Measurements from ENCODE around the gene LRRC41.
"Not testable (repeated sequence)": the region's sequence is repeated elsewhere in the genome, so short reads cannot be mapped to it uniquely, and the experiment has no call there.

Gene LRRC41, protein sequence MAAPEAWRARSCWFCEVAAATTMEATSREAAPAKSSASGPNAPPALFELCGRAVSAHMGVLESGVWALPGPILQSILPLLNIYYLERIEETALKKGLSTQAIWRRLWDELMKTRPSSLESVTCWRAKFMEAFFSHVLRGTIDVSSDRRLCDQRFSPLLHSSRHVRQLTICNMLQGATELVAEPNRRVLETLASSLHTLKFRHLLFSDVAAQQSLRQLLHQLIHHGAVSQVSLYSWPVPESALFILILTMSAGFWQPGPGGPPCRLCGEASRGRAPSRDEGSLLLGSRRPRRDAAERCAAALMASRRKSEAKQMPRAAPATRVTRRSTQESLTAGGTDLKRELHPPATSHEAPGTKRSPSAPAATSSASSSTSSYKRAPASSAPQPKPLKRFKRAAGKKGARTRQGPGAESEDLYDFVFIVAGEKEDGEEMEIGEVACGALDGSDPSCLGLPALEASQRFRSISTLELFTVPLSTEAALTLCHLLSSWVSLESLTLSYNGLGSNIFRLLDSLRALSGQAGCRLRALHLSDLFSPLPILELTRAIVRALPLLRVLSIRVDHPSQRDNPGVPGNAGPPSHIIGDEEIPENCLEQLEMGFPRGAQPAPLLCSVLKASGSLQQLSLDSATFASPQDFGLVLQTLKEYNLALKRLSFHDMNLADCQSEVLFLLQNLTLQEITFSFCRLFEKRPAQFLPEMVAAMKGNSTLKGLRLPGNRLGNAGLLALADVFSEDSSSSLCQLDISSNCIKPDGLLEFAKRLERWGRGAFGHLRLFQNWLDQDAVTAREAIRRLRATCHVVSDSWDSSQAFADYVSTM

DNA sequence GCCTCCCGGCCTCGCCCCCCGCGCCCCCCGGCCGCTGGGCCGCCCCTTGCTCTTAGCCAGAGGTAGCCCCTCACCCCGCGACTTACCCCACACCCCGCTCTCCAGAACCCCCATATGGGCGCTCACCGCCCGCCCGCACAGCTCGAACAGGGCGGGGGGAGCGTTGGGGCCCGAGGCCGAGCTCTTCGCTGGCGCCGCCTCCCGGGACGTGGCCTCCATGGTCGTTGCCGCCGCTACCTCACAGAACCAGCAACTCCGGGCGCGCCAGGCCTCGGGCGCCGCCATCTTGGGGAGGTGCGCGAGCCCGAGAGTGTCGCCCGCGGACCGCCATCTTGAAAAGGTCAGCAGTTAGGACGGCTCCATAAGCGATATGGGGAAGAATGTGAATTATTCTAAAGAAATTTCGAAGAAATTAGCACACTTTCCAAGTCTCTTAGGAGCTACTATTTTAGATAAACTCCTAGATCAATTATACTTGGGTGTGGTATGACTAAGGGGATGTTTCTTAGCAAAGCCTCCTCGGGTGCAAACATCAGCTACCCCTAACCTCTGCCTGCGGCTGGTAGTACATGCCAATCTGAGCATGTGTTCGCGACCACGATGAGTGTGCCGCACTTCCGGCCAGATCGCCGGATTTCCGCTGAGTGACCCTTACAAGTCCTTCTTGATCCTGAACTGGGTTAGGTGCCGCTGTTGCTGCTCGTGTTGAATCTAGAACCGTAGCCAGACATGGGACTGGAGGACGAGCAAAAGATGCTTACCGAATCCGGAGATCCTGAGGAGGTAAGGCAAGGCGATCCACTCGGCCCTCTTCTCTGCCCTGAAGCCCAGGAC lies at the start of gene LRRC41, which contains the start of gene UQCRH:
Gene LRRC41 (minus strand): TSS at position 579 of the 834 bp plus-strand sequence. CDS start 294 bp downstream, at position 285.
Gene UQCRH (plus strand): TSS at position 661 of the 834 bp plus-strand sequence. CDS start 69 bp downstream, at position 730.
- in situ Hi-C loops (cut with MboI; ENCODE audit: low sequenced_read_pairs): no loop called here

DNA sequence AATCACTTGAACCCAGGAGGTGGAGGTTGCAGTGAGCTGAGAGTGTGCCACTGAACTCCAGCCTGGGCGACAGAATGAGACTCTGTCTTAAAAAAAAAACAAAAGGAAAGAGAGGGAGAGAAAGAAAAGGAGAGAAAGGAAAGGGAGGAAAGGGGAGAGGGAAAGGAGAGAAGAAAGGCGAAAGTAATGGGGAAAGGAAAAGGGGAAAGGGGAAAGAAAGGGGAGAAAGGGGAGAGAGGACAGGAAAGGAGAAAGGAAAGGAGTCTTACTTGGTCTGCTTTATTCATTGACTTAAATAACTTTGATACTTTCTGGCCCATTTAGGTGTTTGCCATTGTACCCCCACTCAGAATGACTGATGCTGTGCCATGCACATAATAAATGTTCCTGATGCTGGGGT lies 48.9 kb upstream of the LRRC41 start:
- in situ Hi-C loops (cut with MboI; ENCODE audit: low sequenced_read_pairs): no loop called here

DNA sequence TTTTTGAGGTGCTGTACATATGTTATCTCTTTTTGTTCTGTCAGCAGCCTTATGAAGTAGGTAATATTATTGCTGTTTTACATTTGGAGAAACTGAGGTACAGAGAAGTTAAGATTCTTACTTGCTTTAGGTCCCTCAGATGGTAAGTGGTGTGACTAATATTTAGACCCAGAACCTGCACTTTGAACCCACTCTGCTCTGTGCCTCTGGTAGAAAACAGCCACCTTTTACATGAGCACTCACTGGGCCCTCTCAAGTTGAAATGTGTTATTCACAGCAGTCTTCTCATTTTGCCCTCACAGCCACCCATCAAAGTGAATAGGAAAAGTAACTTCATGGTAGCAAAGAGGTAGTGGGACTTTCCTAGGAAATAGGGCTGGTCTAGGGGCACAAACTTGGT lies 41.9 kb upstream of the LRRC41 start:
- in situ Hi-C loops (cut with MboI; ENCODE audit: low sequenced_read_pairs): no loop called here

DNA sequence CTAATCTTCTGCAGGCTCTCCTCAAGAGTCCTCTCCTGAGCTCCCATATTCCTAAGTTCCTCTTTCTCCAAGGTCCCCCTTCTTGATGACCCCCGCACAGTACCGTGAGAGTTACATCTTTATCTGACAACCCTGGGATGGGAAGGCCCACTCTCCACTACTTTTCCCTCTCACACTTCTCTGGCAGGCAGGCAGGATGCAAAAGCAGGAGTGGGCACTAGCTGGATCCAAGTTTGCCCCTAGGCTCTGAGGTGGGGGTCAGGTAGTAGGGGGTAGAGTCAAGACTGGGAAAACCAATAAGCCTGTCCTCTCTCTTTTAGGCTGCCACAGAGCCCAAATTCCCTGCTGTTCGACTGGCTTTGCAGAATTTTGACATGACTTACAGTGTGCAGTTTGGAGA lies 41.1 kb upstream of the LRRC41 start:
- in situ Hi-C loops (cut with MboI; ENCODE audit: low sequenced_read_pairs): no loop called here

DNA sequence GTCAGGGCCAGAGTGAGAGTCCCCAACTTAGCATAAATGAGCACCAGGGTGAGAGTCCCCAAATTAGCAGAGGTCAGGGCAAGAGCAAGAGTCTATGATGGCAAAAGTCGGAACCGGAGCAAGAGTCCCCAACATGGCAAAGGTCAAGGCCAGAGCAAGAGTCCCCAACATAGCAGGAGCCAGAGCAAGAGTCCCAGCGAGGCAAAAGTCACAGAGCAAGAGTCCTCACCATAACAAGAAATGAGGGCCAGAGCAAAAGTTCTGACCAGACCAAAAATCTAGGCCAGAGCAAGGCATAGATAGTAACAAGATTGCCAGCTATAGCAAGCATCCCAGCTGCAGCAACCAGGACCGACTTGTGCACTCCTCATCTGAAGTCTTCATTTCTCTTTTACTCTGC lies 40.3 kb upstream of the LRRC41 start:
- in situ Hi-C loops (cut with MboI; ENCODE audit: low sequenced_read_pairs): no loop called here

DNA sequence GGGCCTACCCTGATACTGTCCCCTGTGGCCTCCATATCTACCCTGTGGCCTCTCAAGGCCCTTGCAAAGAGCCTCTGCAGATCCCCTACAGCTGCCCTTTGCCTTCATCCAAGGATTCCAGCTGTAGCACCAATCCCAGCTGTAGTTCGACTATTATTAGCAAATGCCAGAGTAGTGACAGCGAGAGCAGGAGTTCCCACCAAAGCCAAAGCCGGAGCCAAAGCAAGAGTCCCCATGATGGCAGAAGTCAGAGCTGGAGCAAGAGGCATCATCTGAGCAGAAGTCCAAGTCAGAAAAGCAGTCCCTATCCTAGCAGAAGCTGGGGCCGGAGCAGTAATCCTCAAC lies 39.9 kb upstream of the LRRC41 start:
- in situ Hi-C loops (cut with MboI; ENCODE audit: low sequenced_read_pairs): no loop called here

DNA sequence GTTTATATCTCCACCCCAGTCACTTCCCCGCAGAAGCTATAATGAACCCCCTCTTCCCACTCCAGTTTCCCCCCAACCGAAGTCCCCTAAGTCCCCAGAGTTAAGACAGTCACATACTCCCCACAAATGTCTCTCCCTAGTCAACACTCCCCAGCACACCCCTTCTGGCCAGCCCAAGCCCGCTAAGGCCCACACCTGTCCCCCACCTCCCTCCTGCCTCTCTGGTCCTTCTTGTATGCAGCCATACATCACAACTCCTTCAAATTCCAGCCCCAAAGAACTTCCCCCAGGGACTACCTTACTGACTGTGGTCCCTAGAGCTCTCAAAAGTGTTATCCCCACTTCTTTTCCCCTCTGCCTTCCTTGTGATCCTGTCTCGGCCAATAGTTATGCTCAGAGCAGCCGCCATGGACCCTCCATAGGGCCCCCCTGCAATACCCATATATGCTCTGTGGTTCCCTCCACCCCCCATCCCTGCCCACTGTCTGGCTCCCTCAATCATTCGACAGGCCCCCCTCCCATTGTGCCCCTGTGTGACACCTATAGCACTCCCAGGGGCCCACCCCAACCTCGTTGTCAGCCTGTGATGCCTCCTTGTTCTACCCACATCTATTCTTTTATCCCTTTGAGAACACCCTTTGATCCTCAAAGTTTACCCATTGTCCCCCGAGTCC lies 39.4 kb upstream of the LRRC41 start:
- in situ Hi-C loops (cut with MboI; ENCODE audit: low sequenced_read_pairs): no loop called here

DNA sequence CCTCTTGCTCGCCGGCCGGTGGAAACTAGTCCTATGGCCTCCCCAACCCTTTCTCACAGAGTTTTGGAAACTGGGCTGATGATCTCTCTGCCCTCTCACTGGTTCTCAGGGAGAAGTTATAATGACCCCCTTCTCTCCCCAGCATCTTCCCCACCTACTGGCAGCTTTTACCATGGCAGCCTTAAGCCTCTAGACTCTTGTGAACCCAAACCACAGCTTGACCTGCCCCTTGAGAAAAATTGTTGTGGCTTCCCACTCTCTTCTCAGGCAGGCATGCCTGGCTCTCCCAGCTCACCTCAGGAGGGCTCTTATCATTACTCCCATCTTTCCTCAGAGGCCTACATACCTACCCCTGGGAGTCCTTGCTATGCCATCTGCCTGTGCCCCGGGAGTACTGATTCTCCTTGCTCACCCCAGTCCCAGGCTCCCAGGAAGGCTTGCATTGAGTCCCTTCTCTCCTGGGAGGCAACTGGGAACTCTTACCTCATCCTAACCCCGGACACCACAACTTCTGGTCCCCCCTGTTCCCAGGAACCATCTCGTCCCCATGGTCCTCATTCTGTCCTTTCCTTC lies 38.8 kb upstream of the LRRC41 start:
- in situ Hi-C loops (cut with MboI; ENCODE audit: low sequenced_read_pairs): no loop called here

DNA sequence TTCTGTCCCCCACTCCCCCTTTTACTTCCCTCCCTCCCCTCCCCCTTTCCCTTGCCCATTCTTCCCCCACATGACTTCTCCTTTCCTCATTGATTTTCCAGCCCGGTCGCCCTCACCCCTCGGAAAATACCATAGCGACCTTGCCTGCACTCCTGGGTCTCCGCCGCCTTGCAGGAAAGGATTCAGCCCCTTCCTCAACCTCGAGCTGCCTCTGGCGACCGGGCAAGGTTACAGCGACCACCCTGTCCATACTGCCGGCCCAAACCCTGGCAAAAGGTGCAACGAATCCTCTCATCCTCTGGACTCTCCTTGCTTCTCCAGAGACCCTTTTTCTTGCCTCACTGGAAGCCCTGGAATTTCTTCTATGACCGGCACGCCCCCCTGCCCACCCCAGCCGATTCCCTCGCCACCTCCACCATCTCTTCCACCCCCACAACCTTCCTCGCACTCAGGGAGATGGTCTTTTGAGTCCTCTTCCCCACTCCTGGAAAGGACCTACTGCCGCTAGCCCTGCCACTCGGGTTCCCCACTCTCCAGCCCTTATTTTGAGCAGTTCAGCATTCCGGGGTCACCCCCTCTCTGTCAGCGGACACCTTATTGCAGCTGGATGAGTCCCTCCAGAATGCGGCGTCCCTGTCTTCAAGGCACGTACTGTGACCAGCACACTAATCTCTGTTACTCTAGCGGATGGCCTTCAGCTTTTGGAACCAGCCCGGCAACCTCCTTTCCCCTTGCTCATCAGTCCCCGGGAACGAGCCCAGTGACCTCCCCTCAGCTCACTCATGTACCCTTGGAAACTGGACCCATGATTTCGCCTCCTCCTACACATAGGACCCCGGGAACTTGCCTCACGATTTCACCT lies 38.0 kb upstream of the LRRC41 start:
- in situ Hi-C loops (cut with MboI; ENCODE audit: low sequenced_read_pairs): no loop called here

DNA sequence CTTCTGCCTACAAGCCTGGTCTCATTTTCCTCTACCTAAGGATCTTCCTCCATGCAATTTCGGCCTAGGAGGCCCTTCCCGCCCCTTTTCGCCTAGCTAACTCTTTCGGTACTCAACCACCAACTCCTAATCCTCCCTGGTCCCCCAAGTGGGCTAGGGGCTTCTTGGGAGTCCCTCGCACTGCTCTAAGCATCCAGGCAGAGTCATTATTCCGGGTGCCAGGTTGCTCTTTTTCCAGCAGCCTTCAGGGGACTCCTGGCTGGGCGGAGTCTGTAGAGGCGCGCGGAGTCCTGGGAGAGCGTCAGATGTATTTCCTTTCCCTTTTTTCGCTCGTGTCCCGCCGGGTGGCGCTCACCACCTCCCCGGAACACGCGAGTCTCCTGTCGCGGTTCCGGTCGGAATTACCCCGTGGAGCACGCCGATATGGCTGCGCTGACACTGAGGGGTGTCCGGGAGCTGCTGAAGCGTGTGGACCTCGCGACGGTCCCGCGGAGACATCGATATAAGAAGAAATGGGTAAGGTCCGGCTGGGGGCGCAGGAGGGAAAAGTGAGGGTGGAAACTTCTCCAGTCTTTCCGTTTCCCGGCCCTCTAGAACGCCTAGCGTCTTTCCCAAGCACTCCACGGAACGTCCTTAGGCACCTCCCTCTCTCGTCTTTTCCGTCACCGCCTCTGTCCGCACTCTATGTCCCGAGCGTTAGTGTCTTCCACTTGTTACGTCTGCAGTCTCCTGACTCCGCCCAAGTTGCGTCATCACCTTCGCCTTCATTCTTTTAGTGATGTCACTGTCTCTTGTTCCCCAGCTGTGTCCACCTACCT lies 37.2 kb upstream of the LRRC41 start, which contains the start of gene NSUN4:
Gene NSUN4 (plus strand): TSS at position 404 of the 818 bp plus-strand sequence. CDS start 20 bp downstream, at position 424.
- in situ Hi-C loops (cut with MboI; ENCODE audit: low sequenced_read_pairs): no loop called here

DNA sequence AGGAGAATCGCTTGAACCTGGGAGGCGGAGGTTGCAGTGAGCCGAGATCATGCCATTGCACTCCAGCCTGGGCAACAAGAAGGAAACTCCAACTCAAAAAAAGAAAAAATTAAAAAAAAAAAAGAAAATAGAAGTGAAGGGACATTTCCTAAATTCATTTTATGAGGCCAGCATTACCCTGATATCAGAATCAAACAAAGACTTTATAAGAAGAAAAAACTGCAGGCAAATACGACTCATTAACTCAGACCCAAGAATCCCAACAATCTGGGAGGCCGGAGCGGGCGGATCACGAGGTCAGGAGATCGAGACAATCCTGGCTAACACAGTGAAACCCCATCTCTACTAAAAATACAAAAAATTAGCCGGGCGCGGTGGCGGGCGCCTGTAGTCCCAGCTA lies 34.0 kb upstream of the LRRC41 start:
- in situ Hi-C loops (cut with MboI; ENCODE audit: low sequenced_read_pairs): not testable (repeated sequence)

DNA sequence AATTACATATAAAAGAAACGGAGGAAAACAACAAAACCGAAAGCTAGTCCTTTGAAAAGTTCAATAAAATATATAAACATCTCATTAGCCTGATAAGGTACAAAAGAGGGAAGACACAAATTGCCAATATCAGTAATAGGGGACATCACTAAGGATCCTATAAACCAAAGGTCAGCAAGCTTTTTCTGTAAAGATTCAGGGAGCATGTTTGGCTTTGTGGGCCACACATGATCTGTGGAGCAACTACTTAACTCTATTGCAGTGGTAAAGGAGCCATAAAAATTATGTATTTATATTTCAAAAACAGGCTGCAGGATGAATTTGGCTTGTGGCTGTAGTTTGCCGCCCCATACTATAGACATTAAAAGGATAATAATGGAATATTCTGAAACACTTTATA lies 31.7 kb upstream of the LRRC41 start:
- in situ Hi-C loops (cut with MboI; ENCODE audit: low sequenced_read_pairs): no loop called here

DNA sequence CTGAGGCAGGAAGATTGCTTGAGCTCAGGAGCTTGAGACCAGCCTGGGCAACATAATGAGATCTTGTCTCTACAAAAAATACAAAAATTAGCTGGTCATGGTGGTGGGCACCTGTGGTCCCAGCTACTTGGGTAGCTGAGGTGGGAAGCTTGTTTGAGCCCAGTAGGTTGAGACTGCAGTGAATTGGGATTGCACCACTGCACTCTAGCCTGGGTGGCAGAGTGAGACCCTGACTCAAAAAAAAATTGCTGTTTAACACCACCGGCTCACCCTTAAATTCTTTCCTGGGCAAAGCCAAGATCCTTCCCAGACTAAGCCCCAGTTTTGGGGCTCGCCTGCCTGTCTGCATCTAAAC lies 30.6 kb upstream of the LRRC41 start:
- in situ Hi-C loops (cut with MboI; ENCODE audit: low sequenced_read_pairs): no loop called here

DNA sequence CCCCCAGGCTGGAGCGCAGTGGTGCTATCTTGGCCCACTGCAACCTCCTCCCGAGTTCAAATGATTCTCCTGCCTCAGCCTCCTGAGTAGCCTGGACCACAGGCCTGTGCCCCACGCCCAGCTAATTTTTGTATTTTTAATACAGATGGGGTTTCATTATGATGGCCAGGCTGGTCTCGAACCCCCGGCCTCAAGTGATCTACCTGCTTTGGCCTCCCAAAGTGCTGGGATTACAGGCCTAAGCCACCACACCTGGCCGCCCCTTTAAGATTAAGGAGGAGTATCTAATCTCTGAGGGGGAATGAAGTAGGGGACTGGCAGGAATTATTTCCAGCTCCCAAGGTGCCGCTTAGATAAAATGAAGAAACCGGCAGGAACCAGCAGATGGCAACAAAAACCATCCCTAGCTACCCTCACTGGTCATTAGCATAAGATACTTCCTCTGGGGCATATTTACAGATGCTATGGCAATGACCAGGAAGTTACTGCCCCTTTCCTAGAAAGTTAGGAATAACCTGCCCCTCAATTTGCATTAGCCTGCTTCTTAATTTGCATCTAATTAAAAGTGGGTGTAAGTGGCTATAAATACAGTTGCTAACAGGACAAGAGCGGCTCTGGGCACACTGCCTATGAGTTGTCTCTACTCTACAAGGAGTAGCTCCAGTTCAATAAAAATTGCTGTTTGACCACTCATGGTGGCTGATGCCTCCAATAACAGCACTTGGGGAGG lies 30.0 kb upstream of the LRRC41 start:
- in situ Hi-C loops (cut with MboI; ENCODE audit: low sequenced_read_pairs): no loop called here

DNA sequence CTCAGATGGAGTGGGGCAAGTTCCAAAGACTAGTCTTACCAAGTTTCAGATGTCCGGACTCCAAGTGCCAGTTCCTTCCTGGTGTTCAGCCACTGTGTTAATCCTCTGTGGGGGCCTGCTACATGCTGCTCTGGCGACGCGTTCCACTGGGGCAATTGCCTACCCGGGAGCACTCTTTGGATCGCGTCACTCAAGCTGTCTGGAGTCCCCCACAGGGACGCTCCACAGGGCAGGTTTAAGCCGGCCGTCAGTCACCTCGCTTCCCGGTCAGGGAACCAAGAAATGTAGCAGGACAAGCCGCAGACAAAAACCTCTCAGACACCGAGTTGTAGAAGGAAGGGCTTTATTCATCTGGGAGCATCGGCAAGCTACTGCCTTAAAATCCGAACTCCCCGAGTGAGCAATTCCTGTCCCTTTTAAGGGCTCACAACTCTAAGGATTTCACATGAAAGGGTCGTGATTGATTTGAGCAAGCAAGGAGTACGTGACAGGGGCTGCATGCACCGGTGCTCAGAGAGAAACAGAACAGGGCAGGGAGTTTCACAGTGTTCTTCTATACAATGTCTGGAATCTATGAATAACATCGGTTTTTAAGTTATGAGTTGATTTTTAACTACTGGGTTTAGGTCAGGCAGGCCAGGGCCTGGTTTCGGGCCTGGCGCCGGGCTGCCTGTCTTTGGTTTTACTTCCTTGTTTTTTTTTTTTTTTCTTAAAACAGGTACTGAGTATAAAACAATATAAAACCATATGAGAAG lies 28.5 kb upstream of the LRRC41 start:
- in situ Hi-C loops (cut with MboI; ENCODE audit: low sequenced_read_pairs): not testable (repeated sequence)

DNA sequence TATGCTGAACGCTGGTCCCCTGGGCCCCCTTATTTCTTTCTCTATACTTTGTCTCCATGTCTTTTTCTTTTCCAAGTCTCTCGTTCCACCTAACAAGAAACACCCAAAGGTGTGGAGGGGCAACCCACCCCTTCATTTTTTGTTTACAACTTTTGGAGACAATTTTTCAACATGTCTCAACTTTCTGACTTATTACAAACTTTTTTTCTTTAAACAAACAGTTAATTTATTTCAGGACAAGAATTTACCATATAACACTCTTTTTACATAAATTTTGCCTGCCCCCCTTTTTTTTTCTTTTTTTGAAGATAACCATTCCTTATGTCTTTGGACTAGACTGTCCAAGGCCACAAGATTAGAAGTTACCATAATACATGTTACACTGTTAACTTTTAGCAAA lies 27.0 kb upstream of the LRRC41 start:
- in situ Hi-C loops (cut with MboI; ENCODE audit: low sequenced_read_pairs): not testable (repeated sequence)

DNA sequence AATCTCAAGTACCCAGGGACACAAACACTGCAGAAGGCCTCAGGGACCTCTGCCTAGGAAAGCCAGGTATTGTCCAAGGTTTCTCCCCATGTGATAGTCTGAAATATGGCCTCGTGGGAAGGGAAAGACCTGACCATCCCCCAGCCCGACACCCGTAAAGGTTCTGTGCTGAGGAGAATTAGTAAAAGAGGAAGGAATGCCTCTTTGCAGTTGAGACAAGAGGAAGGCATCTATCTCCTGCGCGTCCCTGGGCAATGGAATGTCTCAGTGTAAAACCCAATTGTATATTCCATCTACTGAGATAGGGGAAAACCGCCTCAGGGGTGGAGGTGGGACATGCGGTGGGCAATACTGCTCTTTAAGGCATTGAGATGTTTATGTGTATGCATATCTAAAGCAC lies 26.4 kb upstream of the LRRC41 start:
- in situ Hi-C loops (cut with MboI; ENCODE audit: low sequenced_read_pairs): not testable (repeated sequence)
